ENCODE measurements around the gene GALNT13.

The GALNT13 gene

DNA sequence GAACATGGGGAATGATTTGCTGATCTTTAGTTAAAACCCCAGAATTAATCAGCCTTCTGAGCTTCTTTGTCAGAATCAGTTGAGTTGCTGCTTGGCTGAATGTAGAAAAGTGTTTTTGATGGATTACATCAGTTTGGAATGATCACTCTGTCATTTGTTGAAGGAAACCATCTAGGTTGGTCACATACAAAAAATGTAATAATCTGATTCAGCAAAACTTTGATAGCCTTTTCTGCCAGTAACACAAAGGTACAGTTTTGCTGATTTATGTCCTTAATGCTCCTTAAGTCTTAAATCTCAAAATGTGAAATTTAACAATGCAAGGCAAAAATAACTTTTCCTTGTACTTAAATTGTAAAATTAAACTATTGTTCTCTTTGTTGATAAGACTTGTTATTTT, 74.3 kb downstream of the GALNT13 start:
- no peak for DNase-seq

GRCh38 chr2:153953761-153954160, 82.0 kb downstream of the GALNT13 start:
- no peak for DNase-seq

DNA sequence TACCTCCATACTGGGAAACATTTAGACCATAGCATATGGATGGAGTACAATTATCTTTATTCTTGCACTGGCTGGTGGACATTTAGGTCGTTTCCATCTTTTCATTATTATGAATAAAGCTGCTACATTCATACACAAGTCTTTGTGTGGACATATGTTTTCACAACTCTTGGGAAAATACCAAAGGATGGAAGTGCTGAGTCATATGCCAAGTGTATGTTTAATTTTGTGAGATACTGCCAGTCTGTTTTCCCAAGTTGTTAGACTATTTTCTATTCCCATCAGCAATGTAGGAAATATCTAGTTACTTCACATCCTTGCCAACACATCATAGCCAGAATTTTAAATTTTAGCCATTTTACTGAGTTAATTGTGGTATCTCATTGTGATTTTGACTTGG, 91.5 kb downstream of the GALNT13 start:
- DNase-seq = no peak

GRCh38 chr2:153967248-153967973, 95.7 kb downstream of the GALNT13 start:
- DNase-seq = no peak

DNA sequence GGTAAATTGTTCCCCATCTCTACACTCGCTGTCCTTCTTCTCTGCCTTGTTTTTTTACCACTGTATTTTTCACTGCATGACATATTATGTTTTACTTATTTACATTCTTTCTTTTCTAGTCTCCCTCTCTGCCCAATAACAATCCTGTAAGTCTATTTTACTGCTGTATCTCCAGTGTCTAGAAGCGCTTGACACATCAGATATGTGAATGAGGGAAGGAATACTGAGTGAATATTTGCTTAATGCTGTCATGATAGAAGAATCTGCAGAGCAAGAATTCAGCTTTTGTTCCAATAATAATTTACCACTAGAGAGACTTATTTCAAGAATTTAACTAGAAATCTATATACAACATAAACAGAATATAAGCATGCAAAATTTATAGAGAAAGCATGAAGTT, 99.5 kb downstream of the GALNT13 start:
- no peak for DNase-seq

DNA sequence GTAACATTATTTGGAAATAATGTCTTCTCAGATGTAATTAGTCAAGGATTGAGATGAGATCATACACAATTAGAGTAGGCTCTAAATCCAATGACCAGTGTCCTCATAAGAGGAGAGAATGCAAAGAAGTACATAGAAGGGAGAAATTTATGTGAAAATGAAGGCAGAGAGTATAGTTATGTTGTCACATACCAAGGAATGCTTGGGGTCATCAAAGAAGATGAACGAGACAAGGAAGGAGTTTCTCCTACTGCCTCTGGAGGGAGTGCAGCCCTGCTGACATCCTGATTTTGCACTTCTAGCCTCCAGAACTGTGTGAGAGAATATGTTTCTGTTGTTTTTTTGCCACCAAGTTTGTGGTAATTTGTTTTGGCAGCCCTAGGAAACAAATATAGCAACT, 100.1 kb downstream of the GALNT13 start:
- no peak for DNase-seq

- DNase-seq = no peak
These were observed 100.7 kb downstream of the GALNT13 start for GRCh38 chr2:153972412-153972811.

DNA sequence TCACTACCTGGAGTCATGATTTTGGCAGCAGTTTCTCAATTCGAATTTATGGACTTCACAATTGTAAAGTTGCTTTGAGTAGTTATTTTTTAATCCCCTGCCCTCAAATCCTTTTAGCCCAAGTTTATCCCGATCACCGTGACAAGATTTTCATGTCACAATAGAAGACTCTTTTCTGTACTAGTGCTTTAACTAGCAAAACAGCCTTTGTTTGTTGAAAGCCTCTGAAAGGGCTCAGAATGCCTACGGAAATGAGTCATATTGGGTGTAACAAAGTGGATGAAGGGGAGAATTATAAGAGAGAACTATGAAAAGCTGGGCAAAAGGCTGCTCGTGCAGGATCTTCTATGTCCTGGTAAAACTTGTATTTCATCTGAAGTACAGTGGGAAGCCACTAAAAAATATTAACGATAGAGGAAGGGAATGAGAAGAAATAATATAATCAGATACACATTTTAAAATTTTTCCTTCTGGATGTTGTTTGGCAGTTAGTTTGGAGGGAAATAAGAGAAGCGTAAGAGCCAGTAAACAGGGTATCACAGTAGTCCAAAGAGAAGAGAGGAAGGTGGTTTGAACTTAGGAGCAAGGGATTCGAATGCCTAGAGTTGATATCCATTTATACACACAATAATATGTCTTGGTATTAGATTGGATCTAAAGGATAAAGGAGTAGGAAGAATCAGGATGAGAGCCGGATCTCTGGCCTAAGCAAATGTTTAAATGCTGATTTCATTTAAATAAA, 114.9 kb downstream of the GALNT13 start:
- DNase-seq = no peak

DNA sequence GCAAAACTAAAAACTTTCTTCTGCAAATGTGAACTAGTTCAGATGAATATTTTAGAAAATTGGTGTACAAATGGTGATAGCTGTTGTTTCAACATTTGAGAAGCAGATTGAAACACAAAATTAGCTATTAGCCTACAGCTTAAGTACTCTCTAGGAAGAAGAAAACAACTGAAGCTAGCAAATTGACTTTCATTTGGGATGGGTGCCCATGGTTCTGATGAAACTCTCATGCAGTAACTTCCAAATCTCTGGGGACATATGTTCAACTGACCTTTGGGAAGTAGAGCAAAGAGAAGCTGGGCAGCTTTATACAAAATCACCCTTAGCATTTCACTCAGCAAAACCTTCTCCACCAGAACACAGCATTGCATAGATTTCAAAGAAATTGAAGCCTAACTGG, 119.0 kb downstream of the GALNT13 start:
- no peak for DNase-seq

DNA sequence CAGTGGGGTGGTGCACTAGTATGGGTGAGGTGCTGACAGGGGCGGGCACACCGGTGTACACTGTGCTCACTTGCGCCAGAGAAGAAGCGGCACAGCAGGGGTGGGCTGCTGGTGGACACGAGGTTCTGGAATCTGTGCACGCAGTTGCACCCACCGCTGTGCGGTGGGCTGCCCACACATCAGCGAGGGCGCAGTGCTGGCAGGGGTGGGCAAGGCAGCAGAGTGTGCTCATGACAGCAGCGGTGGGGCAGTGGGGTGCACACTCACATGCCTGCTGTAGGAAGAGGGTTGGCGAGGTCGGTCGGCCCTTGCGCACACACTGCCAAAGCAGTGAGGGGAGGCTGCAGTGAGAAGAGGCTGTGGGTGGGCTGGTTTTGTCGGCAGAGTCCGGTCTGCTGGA, 141.8 kb downstream of the GALNT13 start:
- no peak for DNase-seq

- DNase-seq = no peak
These were observed 143.5 kb downstream of the GALNT13 start for GRCh38 chr2:154015233-154015632.

DNA sequence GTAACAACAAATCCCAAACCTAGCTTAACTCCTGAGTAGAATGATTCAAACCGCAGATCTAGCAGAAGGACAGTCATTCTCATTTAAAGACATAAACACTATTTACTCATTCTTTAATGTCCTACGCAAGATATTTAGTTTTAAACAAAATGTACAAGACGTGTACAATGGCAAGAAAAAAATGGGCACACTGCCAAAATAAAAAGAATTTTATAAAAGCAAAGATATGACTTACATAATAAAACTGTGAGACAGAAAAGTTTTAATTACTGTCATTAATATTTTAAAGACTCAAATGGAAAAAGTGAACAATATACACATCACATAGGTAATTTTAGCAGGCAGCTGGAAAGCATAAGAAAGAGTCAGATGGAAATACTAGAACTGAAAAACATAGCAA, 157.8 kb downstream of the GALNT13 start:
- no peak for DNase-seq

GRCh38 chr2:154032220-154032619, 160.5 kb downstream of the GALNT13 start:
- DNase-seq = no peak

DNA sequence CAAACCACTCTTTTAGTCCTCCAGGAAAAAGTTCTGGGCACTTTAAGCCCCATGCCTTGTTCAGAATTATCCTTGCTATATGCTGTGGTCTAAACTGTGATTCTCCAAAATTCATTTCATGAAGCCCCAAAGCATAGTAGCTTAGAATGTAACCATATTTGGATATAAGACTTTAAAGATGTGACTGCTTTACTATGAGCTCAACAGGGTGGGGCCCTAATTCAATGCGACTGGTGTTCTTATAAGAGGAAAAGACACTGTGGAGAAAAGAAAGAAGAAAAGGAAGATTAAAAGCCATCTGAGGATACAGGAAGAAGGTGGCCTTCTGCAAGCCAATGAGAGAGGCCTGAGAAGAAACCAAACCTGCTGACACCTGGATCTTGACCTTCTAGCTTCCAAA, 174.8 kb downstream of the GALNT13 start:
- no peak for DNase-seq

DNA sequence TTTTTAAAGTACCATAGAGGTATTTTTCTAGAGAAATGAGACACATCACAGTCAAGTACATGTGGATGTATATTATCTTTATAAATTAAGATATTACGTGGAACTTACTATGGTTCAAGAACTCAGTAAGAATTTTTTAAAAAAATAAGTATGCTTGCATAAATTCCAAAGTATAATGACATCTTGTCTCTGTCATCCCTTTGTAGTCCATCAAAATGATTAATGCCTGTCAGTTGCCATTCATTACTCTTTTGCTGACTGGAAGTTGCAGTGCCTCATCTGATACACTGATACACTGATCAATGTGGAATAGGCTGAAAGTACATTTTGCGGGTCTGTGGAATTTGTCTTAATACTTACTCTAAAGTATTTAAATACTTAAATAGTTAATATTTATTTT, 177.2 kb downstream of the GALNT13 start:
- DNase-seq = no peak

GRCh38 chr2:154049561-154049960, 177.8 kb downstream of the GALNT13 start:
- no peak for DNase-seq

DNA sequence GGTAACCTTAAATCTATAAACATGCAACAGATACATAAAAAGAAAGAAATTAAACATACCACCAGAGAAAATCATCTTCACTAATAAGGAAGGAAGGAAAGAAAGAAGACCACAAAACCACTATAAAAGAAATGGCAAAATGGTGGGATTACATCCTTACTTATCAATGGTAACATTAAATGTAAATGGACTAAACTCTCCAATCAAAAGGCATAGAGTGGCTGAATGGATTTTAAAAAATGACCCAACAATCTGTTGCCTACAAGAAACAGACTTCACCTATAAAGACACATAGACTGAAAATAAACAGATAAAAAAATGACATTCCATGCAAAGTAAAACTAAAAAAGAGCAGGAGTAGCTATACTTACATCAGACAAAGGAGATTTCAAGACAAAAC, 195.4 kb downstream of the GALNT13 start:
- no peak for DNase-seq

- DNase-seq = no peak
These were observed 207.2 kb downstream of the GALNT13 start for GRCh38 chr2:154078926-154079325.

DNA sequence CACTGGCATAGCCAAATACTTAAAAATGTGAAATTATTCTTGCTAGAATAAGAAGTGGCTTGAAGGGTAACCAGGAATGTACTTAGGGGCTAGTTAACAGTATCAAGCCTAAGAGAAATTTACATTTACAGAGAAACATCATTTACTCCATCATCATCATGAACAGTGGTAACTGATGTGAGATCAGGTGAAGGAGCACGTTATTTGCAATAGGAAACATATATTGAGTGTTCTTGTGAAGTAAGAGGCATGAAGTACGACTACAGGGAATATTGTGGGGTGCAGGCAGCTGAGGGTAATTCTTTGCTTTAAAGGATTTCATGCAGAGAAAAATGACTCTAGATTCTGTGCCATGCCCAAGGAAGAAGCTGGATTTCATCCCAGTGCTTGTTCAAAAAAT, 220.8 kb downstream of the GALNT13 start:
- DNase-seq = no peak

DNA sequence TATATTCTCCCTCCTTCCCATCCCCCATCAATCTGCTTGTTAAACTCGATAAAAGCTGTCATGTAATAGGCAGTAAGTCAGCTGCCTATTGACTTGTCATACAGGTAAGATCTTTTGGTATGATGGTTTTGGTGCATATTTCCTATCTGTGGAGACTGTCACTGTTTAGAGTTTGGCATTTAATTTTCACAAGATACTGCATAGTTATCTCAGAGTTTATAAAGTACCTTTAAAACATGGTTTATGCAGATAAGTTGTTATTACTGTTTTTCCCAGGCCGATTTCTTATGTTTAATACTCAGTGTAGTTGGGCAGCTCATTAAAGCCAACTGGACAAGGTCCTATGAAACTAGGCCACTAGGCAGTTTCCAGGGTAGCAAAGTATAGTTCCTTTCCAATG, 222.1 kb downstream of the GALNT13 start:
- no peak for DNase-seq

DNA sequence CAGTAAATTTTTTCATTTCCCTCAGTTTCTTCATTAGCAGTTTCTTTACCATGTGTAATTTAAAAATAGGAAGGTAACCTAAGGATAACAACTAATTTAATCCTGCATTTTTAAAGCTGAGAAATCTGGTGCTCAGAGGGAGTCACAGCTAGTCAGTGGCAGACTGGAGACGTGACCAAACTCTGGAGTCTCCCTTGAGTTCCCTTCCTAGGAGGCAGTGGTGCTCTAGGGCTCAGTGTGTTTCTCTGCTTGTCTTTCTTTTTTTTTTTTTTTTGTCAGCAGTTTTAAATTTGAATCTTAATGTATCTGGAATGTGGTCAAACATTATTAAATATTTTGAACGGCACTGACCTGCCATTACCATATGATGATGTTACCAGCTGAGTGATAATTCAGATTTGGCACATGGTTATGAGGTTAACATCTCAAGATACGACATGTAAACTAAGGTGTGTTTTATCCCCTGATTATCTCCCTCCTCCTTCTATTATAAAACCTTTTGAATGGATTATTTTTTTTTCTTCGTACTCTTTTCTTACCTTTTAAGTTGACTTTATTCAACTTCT, 226.2 kb downstream of the GALNT13 start:
- no peak for DNase-seq

- no peak for DNase-seq
These were observed 249.0 kb downstream of the GALNT13 start for GRCh38 chr2:154120706-154121105.

- no peak for DNase-seq
These were observed 254.2 kb downstream of the GALNT13 start for GRCh38 chr2:154125891-154126290.

GRCh38 chr2:154130821-154131220, 259.1 kb downstream of the GALNT13 start:
- DNase-seq = no peak

Measured in activated CD8-positive, alpha-beta memory T cell treated with anti-CD3 and anti-CD28 coated beads, Interleukin-2, amount 50 U/mL, for 48 hours (primary cell).